Keratinocyte (primary cell): ENCODE results near the gene FRMD6. TPM values are rescaled to one million over a fixed set of nuclear protein-coding genes. Genes with fewer than 3 reads are reported as not detected.

ENCODE experiments used
- DNase-seq: peaks from one replicate; pipeline ENCODE4 v3.0.0-alpha.2; 2011; ENCODE audit warnings: low read depth, missing footprints, low spot score
- FAIRE-seq: peaks from 2 replicates; lab custom pipeline; 2011; peaks lifted over from hg19 to GRCh38; lab: Jason Lieb, UNC
- H2AFZ ChIP-seq: 2 replicates; pipeline ENCODE4 v1.6.0; 2012; ENCODE audit warnings: low read length, control low read depth, inconsistent platforms; ENCODE audit not compliant: control insufficient read depth
- H3K27ac ChIP-seq: 2 replicates; pipeline ENCODE4 v1.5.1; 2011; ENCODE audit warnings: low read length; ENCODE audit not compliant: control insufficient read depth, insufficient read depth
- H3K27me3 ChIP-seq: 3 replicates; pipeline ENCODE4 v1.6.0; 2011; ENCODE audit warnings: low read length; ENCODE audit not compliant: control insufficient read depth, insufficient read depth; ENCODE audit errors: extremely low read depth
- H3K36me3 ChIP-seq, 2 experiments: 2 replicates in 1 of 2; 3 replicates in 1 of 2; pipeline ENCODE4 v1.5.1; 2011; ENCODE audit warnings: low read length in 2 of 2, mild to moderate bottlenecking in 1 of 2; ENCODE audit not compliant: control insufficient read depth in 2 of 2, insufficient read depth in 2 of 2; ENCODE audit errors: extremely low read depth in 1 of 2
- H3K4me1 ChIP-seq: 3 replicates; pipeline ENCODE4 v1.5.1; 2011; ENCODE audit warnings: low read length; ENCODE audit not compliant: control insufficient read depth, insufficient read depth; ENCODE audit errors: extremely low read depth
- H3K4me2 ChIP-seq: 3 replicates; pipeline ENCODE4 v1.6.0; 2011; ENCODE audit warnings: low read depth, low read length; ENCODE audit not compliant: control insufficient read depth, insufficient read depth; ENCODE audit errors: extremely low read depth
- H3K4me3 ChIP-seq, 3 experiments: fragments of 200-600 bp in 1 of 3; sonication (generic) in 1 of 3; 2 replicates in 2 of 3; 3 replicates in 1 of 3; pipeline ENCODE4 v1.5.1; 2011 to 2016; ENCODE audit warnings: low read length in 3 of 3, mild to moderate bottlenecking in 3 of 3, control low read depth in 2 of 3, inconsistent platforms in 1 of 3, low read depth in 1 of 3, mixed read lengths in 1 of 3, mixed run types in 1 of 3, moderate library complexity in 1 of 3; ENCODE audit not compliant: control insufficient read depth in 2 of 3, insufficient read depth in 2 of 3; ENCODE audit errors: extremely low read depth in 1 of 3
- H3K79me2 ChIP-seq: 2 replicates; pipeline ENCODE4 v1.6.0; 2012; ENCODE audit warnings: low read length; ENCODE audit not compliant: control insufficient read depth, insufficient read depth
- H3K9ac ChIP-seq: 3 replicates; pipeline ENCODE4 v1.6.0; 2011; ENCODE audit warnings: low read length; ENCODE audit not compliant: control insufficient read depth, insufficient read depth; ENCODE audit errors: extremely low read depth
- H3K9me1 ChIP-seq: 3 replicates; pipeline ENCODE4 v1.6.0; 2011; ENCODE audit warnings: low read length; ENCODE audit not compliant: control insufficient read depth, insufficient read depth; ENCODE audit errors: extremely low read depth
- H3K9me3 ChIP-seq: 2 replicates; pipeline ENCODE4 v1.5.1; 2012; ENCODE audit warnings: low read depth, low read length; ENCODE audit not compliant: control insufficient read depth
- H4K20me1 ChIP-seq: 3 replicates; pipeline ENCODE4 v1.6.0; 2011; ENCODE audit warnings: low read length; ENCODE audit not compliant: control insufficient read depth, insufficient read depth; ENCODE audit errors: extremely low read depth
- CTCF ChIP-seq, 3 experiments: IDR thresholded peaks in 1 of 3; conservative IDR thresholded peaks in 1 of 3; optimal IDR thresholded peaks in 1 of 3; 2 replicates in 2 of 3; 3 replicates in 1 of 3; pipeline versions ENCODE3 to v1.5.1; 2011; ENCODE audit warnings: low read length in 3 of 3, mild to moderate bottlenecking in 3 of 3, moderate library complexity in 2 of 3, control low read depth in 1 of 3, inconsistent platforms in 1 of 3; ENCODE audit not compliant: insufficient read depth in 2 of 3; ENCODE audit errors: extremely low read depth in 1 of 3
- EZH2 ChIP-seq: IDR thresholded peaks from one replicate; pipeline ENCODE4 v1.6.1; 2012; ENCODE audit warnings: inconsistent platforms, mild to moderate bottlenecking, low read length, moderate library complexity
- dilution Hi-C: fragments of 300-500 bp; cut with MboI; formaldehyde crosslinking; loops from one replicate; pipeline ENCODE4 v1.7.0; 2020; ENCODE audit warnings: low sequenced_read_pairs; ENCODE audit not compliant: extremely low pct_ligation_motif_present
- polyA minus RNA-seq, 3 experiments: library from RNA; depleted of rRNA, polyadenylated mRNA; stranded (reverse); fragments of >200 nt; gene quantifications; 1 replicate in 1 of 3; 2 replicates in 1 of 3; 3 replicates in 1 of 3; pipeline ENCODE4 v1.2.3, GENCODE V29; 2011
- polyA plus RNA-seq, 5 experiments: library from polyadenylated mRNA; depleted of rRNA in 3 of 5; stranded (reverse) in 3 of 5; stranded (forward) in 1 of 5; unstranded in 1 of 5; fragments of >200 nt; gene quantifications; 1 replicate in 1 of 5; 2 replicates in 3 of 5; 3 replicates in 1 of 5; pipeline versions ENCODE4 v1.2.1 to v1.2.3, GENCODE V29; 2011 to 2012; ENCODE audit warnings: missing spikeins in 2 of 5, low read depth in 1 of 5, low replicate concordance in 1 of 5

FRMD6 gene
- polyA plus RNA-seq, result 116 to 122 TPM (median 120 TPM) in 3 replicates
- polyA plus RNA-seq (2011; ENCODE audit: low read depth), result 28.5 TPM
- polyA plus RNA-seq (2011; cell fraction: cytosol; rRNA removed), result 60.2 and 96.5 TPM in 2 replicates
- 130 and 133 TPM in 2 replicates for polyA plus RNA-seq (2011; cell fraction: nucleus; rRNA removed)
- polyA plus RNA-seq (2012; ENCODE audit: low replicate concordance), result 53.6 and 94.8 TPM in 2 replicates
- polyA minus RNA-seq, result 122 to 230 TPM (median 217 TPM) in 3 replicates
- polyA minus RNA-seq (2011; cell fraction: cytosol; rRNA and poly(A)+ RNA removed), result 159 TPM
- 314 and 552 TPM in 2 replicates for polyA minus RNA-seq (2011; cell fraction: nucleus; rRNA and poly(A)+ RNA removed)

DNA sequence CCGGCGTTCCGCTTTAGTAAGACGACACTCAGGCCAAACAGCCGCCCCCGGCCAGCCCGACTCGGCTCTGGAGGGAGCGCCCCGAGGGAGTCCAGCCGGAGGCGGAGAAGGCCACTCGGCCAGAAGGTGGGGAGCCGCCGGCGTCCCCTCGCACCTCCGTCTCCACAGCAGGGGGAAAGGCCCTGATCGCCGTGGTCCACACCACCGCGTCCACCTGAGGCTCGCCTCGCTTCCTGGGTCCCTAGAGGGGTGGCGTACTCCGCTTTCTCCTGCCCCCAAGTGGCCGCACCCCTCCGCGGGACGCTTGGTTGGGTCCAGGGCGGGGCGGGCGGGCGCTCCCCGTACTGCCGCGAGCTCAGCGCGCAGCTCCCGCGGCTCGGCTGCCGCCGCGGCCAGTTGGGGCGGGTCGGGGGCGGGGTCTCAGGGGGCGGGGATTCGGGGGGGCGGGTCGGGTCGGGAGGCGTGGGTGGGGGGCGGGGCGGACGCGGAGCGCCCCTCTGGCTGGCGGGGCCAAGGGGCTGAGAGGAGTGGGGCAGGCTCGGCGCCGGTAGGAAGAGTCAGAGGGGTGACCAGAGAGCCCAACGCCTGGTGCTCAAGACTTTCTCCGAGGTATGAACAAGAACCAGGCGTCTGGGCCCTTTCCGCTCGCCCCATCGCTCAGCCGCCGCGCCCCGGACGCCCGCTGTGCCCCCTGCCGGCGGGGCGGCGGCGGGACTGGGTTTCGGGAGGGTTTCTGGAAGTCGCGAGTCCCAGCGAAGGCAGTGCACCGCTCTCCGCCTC lies at the start of gene FRMD6:
FRMD6 (plus strand) TSS at position 523 of the 780 bp plus-strand sequence. CDS start 37,927 bp downstream, outside the sequence.
- Histone ChIP-seq H3K4me2 (peak within 1 kb of the TSS; percentile 95), H3K79me2 (peaks cover 69% of the 10 kb centered on the region)

DNA sequence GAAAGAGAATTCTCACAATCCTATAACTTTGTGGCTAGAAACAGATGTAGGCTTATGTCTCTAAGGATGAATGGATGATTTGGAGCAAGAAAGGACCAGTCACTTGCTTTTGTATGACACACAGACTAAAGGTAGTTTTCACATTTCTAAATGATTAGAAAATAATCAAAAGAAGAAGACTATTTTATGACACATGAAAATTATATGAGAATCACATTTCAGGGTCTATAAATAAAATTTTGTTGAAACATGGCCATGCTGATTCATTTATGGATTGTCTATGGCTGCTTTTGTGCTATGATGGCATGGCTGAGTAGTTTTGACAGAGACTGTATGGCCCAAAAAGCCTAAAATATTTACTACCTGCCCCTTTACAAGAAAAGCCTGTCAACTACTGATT lies 49.4 kb upstream of the FRMD6 start:
- Histone ChIP-seq H3K36me3 (peaks cover 13 to 15% of the 10 kb centered on the region in 2 experiments), H3K27me3 (no peaks in the 10 kb centered on the region), H3K4me3 (no peak overlapping the region), H3K79me2 (peaks cover 65% of the 10 kb centered on the region), H3K9me3 (no peaks in the 10 kb centered on the region), H2AFZ (no peak overlapping the region), H3K4me1 (no peaks in the 10 kb centered on the region), H3K27ac (no peak overlapping the region), H3K4me2 (no peak overlapping the region), H3K9ac (no peak overlapping the region), H3K9me1 (no peaks in the 10 kb centered on the region), H4K20me1 (no peaks in the 10 kb centered on the region)
- no peak for TF ChIP-seq EZH2
- TF ChIP-seq CTCF (optimal IDR thresholded peaks at IDR 0.05 in 1 of 3, IDR thresholded peaks at IDR 0.05 in 1 of 3, conservative IDR thresholded peaks at IDR 0.05 in 1 of 3; ENCODE audit: extremely low read depth in 1 of 3, insufficient read depth in 2 of 3, low read length in 3 of 3), result no peak
- DNase-seq (no peak), FAIRE-seq (no peak)
- dilution Hi-C loops, result no loop called here

More for the DNA sequence above, at the start of gene FRMD6:
- Histone ChIP-seq H3K4me1 (peaks cover 36% of the 10 kb centered on the region), H3K9me1 (no peaks in the 10 kb centered on the region), H3K9ac (peak within 1 kb of the TSS; percentile 90), H3K27me3 (no peaks in the 10 kb centered on the region), H3K9me3 (no peaks in the 10 kb centered on the region), H2AFZ (peak within 1 kb of the TSS; percentile 85), H3K27ac (peak within 1 kb of the TSS; percentile 86), H3K36me3 (peaks cover 0 to 9% of the 10 kb centered on the region in 2 experiments), H3K4me3 (peak within 1 kb of the TSS; percentile 66 to 93 (median 90)), H4K20me1 (peaks cover 2% of the 10 kb centered on the region)
- dilution Hi-C loops, result no loop called here
- peak; percentile 33 for DNase-seq
- FAIRE-seq, result no peak
- TF ChIP-seq EZH2 (no peak), CTCF (optimal IDR thresholded peaks at IDR 0.05 in 1 of 3, IDR thresholded peaks at IDR 0.05 in 1 of 3, conservative IDR thresholded peaks at IDR 0.05 in 1 of 3; ENCODE audit: extremely low read depth in 1 of 3, insufficient read depth in 2 of 3, low read length in 3 of 3) (peak; percentile 52 to 76 (median 65))
